Amniotic epithelial cell (primary cell): ENCODE results near the gene PRKAR1A.
A peak's percentile ranks its signal among the peaks of the same experiment; 100 is the strongest.
"Not testable (repeated sequence)": the region's sequence is repeated elsewhere in the genome, so short reads cannot be mapped to it uniquely, and the experiment has no call there.

ENCODE experiments used
- DNase-seq: peaks from one replicate; pipeline ENCODE4 v3.0.0-alpha.2; 2010; ENCODE audit warnings: low read depth

The PRKAR1A gene

GRCh38 chr17:68511671-68512246 is 471 bp upstream of the PRKAR1A start:
- peak; percentile 59 for DNase-seq

- DNase-seq: peak; percentile 51
Observed at GRCh38 chr17:68512960-68513474, 787 bp downstream of the PRKAR1A start.

GRCh38 chr17:68513932-68514331 is 1.7 kb downstream of the PRKAR1A start:
- no peak for DNase-seq

- DNase-seq: peak; percentile 81
Observed at GRCh38 chr17:68514831-68515635, 2.8 kb downstream of the PRKAR1A start.

GRCh38 chr17:68516732-68517131 is 4.5 kb downstream of the PRKAR1A start:
- no peak for DNase-seq

- DNase-seq: not testable (repeated sequence)
Observed at GRCh38 chr17:68517605-68518004, 5.4 kb downstream of the PRKAR1A start.

GRCh38 chr17:68518063-68518815 is 6.0 kb downstream of the PRKAR1A start:
- DNase-seq: no peak

- DNase-seq: not testable (repeated sequence)
Observed at GRCh38 chr17:68519051-68519450, 6.8 kb downstream of the PRKAR1A start.

- DNase-seq: peak; percentile 54
Observed at GRCh38 chr17:68519911-68520310, 7.7 kb downstream of the PRKAR1A start.

- no peak for DNase-seq
Observed at GRCh38 chr17:68522266-68522665, 10.0 kb downstream of the PRKAR1A start.

- DNase-seq: no peak
Observed at GRCh38 chr17:68526548-68526947, 14.3 kb downstream of the PRKAR1A start.

GRCh38 chr17:68527314-68527713 is 15.1 kb downstream of the PRKAR1A start:
- DNase-seq: no peak

GRCh38 chr17:68531252-68531651 is 19.0 kb downstream of the PRKAR1A start:
- DNase-seq: no peak

- no peak for DNase-seq
Observed at GRCh38 chr17:68532826-68533225, 20.6 kb downstream of the PRKAR1A start.

- peak; percentile 43 for DNase-seq
Observed at GRCh38 chr17:68533887-68534694, 21.9 kb downstream of the PRKAR1A start.

- no peak for DNase-seq
Observed at GRCh38 chr17:68534695-68535088, 22.5 kb downstream of the PRKAR1A start.

- DNase-seq: no peak
Observed at GRCh38 chr17:68535922-68536321, 23.7 kb downstream of the PRKAR1A start.

GRCh38 chr17:68539548-68540467 is 27.6 kb downstream of the PRKAR1A start:
- peak; percentile 53 for DNase-seq

- DNase-seq: no peak
Observed at GRCh38 chr17:68540981-68541380, 28.8 kb downstream of the PRKAR1A start.

- no peak for DNase-seq
Observed at GRCh38 chr17:68541816-68542215, 29.6 kb downstream of the PRKAR1A start.
